NCI-H1105 (cell line): Measurements from ENCODE around the gene HBP1.
"Not testable (repeated sequence)": the region's sequence is repeated elsewhere in the genome, so short reads cannot be mapped to it uniquely, and the experiment has no call there.

Experiments used
- DNase-seq: peaks from one replicate; lab custom pipeline; 2025; lab: John Stamatoyannopoulos, UW

Gene HBP1

DNA sequence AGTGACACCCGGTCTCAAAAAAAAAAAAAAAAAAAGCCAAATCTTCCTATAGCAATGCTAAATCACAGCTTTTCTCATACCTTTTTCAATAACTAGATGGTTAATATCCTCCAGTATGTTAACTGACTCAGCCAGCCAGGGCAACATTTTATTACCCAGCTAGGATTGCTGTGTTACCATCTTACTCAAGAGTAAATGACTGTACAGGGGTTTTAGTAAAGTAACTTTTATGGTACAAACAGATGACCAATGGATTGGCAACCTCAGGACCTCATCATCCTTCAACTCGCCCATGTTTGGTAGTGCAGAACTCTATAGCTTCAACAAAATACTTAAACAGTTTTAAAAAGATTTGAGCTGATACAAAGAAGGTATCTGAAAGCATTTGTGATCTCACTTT, 59.5 kb downstream of the HBP1 start:
- no peak for DNase-seq

- DNase-seq = no peak
Measured at GRCh38 chr7:107230334-107230733, 61.5 kb downstream of the HBP1 start.

GRCh38 chr7:107232568-107233090, 63.8 kb downstream of the HBP1 start:
- no peak for DNase-seq

DNA sequence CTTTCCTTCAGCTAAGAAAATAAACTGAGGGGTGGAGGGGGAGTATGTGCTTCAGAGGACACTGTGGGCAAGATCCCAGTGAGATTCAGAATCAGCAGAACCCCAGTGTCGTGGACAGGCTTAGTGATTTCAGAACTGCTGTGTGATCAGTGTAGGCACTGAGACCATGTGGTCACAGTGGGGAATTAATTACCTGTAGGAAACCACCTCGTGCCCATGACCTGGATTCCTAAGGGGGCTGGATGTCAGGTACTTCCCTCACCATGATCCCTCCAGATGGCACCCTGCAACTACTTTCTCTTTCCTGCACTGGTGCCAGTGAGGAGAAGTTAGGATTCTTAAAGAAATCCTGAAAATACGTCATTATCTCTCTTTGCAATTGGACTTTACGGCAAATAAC, 64.4 kb downstream of the HBP1 start:
- DNase-seq = no peak

- DNase-seq = no peak
Measured at GRCh38 chr7:107233981-107234380, 65.2 kb downstream of the HBP1 start.

GRCh38 chr7:107234436-107234835, 65.6 kb downstream of the HBP1 start:
- no peak for DNase-seq

- no peak for DNase-seq
Measured at GRCh38 chr7:107236862-107237261, 68.1 kb downstream of the HBP1 start.

GRCh38 chr7:107237451-107237850, 68.6 kb downstream of the HBP1 start:
- DNase-seq = no peak

DNA sequence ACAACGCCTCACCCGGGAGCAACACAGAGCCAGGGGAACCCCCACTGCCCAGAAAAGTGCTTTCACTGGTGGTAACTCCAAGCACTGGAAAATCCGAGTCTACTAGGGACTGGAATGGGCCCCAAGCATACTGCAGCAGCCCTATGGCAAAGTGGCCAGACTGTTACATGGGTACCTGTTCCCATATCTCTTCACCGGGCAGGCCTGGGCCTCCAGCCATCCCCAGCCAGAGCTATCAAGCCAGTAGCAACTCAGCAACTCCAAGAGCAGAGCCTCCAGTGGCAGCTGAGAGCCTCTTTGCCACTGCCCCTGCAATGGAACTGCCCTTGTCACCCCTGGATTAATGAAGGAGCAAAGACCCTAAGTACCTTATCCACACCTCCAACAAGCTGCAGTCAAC, 73.5 kb downstream of the HBP1 start:
- no peak for DNase-seq

GRCh38 chr7:107244613-107245012, 75.8 kb downstream of the HBP1 start:
- DNase-seq = no peak

DNA sequence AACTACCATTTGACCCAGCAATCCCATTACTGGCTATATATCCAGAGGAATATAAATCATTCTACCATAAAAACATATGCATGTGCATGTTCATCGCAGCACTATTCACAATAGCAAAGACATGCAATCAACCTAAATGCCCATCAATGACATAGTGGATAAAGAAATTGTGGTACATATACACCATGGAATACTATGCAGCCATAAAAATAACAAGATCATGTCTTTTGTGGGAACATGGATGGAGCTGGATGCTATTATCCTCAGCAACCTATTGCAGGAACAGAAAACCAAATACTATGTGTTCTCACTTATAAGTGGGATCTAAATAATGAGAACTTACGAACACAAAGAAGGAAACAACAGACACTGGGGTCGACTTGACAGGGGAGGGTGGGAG, 78.0 kb downstream of the HBP1 start:
- DNase-seq = not testable (repeated sequence)

DNA sequence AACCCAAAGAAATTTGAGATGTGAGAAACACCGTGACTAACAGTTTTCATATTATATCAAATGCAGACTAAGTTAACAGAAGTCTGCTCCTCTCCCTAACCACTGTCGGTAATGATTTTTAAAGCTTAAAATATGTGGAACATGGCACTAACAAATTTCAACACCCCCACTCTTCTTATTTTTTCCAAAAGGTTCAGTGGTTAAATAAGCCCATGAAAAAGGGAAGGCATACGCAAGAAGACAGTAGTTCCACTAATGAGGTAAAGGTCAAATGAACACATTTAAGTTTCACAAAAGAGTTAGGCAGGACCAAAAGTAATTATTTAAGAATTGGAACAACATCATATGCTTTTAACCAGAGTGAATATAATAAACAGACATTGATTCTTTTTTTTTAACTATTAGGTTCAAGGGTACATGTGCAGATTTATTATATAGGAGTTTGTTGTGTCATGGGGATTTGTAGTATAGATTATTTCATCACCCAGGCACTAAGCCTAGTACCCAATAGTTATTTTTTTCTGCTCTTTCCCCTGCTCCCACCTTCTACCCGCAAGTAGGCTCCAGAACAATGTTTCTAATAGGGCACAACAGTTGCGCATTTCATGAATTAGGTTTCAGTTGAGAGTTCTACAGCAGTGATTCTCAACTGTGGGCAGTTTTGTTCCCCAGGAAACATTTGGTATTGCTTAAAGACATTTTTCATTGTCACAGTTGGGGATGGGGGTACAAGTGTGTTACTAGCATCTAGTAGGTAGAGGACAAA, 79.9 kb downstream of the HBP1 start:
- no peak for DNase-seq

GRCh38 chr7:107251963-107252362, 83.2 kb downstream of the HBP1 start:
- no peak for DNase-seq
